Panc1 (cell line): ENCODE measurements around the gene RCBTB2. TPM values are rescaled to one million over a fixed set of nuclear protein-coding genes. Genes with fewer than 3 reads are reported as not detected.

ENCODE experiments used
- ATAC-seq: fragments of 200-7000 bp; cut with Tn5 transposase; 2 replicates; pipeline ENCODE4 v1.9.1; 2020; ENCODE audit warnings: mild to moderate bottlenecking, moderate library complexity
- BruUV-seq: library from RNA; stranded (reverse); fragments of 400-500 nt; replicated peaks from 2 replicates; lab custom pipeline; 2021; lab: Mats Ljungman, UMichigan
- CTCF ChIA-PET: fragments of 300-600 bp; sonication (Branson Sonifier 250); formaldehyde crosslinking; loops from one replicate; lab custom pipeline; 2022; ENCODE audit warnings: antibody characterized with exemption; lab: Charles Lee
- POLR2A ChIA-PET: fragments of 300-600 bp; sonication (Branson Sonifier 250); formaldehyde crosslinking; loops from one replicate; lab custom pipeline; 2022; ENCODE audit warnings: antibody characterized with exemption; lab: Charles Lee
- DNase-seq: peaks from one replicate; pipeline ENCODE4 v3.0.0-alpha.2; 2010; ENCODE audit warnings: low read depth, low spot score
- H3K27ac ChIP-seq: 2 replicates; pipeline ENCODE4 v1.5.1; 2011; ENCODE audit warnings: mild to moderate bottlenecking, low read length, inconsistent platforms
- H3K27me3 ChIP-seq: fragments of 200-500 bp; sonication (Bioruptor generic); 2 replicates; pipeline ENCODE4 v1.6.0; 2014; ENCODE audit warnings: low read length, inconsistent platforms; ENCODE audit not compliant: control insufficient read depth, insufficient read depth
- H3K36me3 ChIP-seq: fragments of 200-500 bp; sonication (Bioruptor generic); 2 replicates; pipeline ENCODE4 v1.5.1; 2014; ENCODE audit warnings: inconsistent platforms, mild to moderate bottlenecking, low read length, moderate library complexity; ENCODE audit not compliant: control insufficient read depth, insufficient read depth
- H3K4me1 ChIP-seq: 2 replicates; pipeline ENCODE4 v1.5.1; 2011; ENCODE audit warnings: inconsistent platforms, mild to moderate bottlenecking, low read length, moderate library complexity; ENCODE audit not compliant: control insufficient read depth, insufficient read depth
- H3K4me3 ChIP-seq, 2 experiments: 2 replicates each; pipeline ENCODE4 v1.5.1; 2011 to 2012; ENCODE audit warnings: low read depth in 2 of 2, low read length in 2 of 2, mild to moderate bottlenecking in 2 of 2, inconsistent platforms in 1 of 2, moderate library complexity in 1 of 2
- H3K9me3 ChIP-seq: fragments of 200-500 bp; sonication (Bioruptor generic); 2 replicates; pipeline ENCODE4 v1.5.1; 2014; ENCODE audit warnings: low read depth, mild to moderate bottlenecking, inconsistent platforms, low read length, moderate library complexity; ENCODE audit not compliant: control insufficient read depth, insufficient read depth
- POLR2AphosphoS5 ChIP-seq: IDR thresholded peaks from 2 replicates; pipeline ENCODE4 v1.6.1; 2012; ENCODE audit warnings: mild to moderate bottlenecking, low read depth, low read length, moderate library complexity
- REST ChIP-seq, 2 experiments: IDR thresholded peaks; 2 replicates each; pipeline ENCODE4 v1.6.1; 2011 to 2012; ENCODE audit warnings: low read depth in 2 of 2, control low read depth in 1 of 2, low read length in 1 of 2, mild to moderate bottlenecking in 1 of 2, moderate library complexity in 1 of 2; ENCODE audit not compliant: insufficient read depth in 1 of 2
- SIN3A ChIP-seq: IDR thresholded peaks from 2 replicates; pipeline ENCODE4 v1.6.1; 2012; ENCODE audit warnings: low read depth, mild to moderate bottlenecking, low read length, moderate library complexity, borderline replicate concordance; ENCODE audit not compliant: insufficient read depth
- TCF7L2 ChIP-seq: IDR thresholded peaks from 2 replicates; pipeline ENCODE4 v1.6.1; 2011; ENCODE audit warnings: mild to moderate bottlenecking, low read depth, low read length, inconsistent platforms
- in situ Hi-C: cut with HindIII; loops from 2 replicates; pipeline ENCODE4 v1.10.0; 2016; ENCODE audit warnings: low sequenced_read_pairs, low pct_unique_long_range_greater_than_20kb
- intact Hi-C: fragments of 100-400 bp; cut with micrococcal nuclease; formaldehyde crosslinking; loops from one replicate; pipeline ENCODE4 v1.10.0; 2022; ENCODE audit not compliant: unreplicated experiment
- total RNA-seq: library from RNA; stranded (reverse); gene quantifications from one replicate; pipeline ENCODE4 v1.2.1, GENCODE V29; 2021; ENCODE audit not compliant: unreplicated experiment
- TF ChIP-seq, protein P1 (sequence below): fragments of 450-650 bp; IDR thresholded peaks from 2 replicates; pipeline ENCODE4 v1.5.1; 2017; ENCODE audit warnings: mild to moderate bottlenecking

Gene RCBTB2
- total RNA-seq, 1 experiment from 2014 or later: 4.4 TPM

DNA sequence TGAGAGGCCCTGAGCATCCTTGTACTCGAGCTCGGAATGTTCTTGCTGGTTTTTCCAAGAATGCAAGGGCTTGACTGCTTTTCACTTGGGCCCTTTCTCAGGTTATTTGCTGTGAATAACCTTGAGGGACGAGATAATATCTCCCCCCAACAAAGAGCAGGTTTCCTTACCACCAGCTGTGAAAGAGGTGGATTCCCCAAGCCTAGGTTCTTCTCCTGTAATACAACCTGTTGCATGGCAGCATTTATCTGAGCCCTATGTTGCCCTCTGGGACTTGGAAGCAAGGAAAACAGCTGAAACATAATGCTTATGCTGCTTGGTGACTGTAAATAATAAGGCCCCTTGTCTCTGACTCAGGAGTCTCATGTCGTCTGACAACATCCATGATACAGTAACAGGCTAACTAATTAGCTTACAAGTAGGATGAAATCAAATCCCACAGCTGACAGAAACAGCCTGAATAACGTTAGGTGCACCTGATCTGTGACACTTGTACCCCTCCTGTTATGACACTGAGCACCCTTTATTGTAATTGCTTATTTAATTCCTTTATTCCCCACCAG is 43.6 kb upstream of the RCBTB2 start:
- Histone ChIP-seq H3K36me3 (no peaks in the 10 kb centered on the region), H3K27me3 (no peaks in the 10 kb centered on the region), H3K4me3 (no peak overlapping the region), H3K9me3 (no peaks in the 10 kb centered on the region), H3K27ac (no peak overlapping the region), H3K4me1 (no peaks in the 10 kb centered on the region)
- DNase-seq (no peak), ATAC-seq (no peak)
- TF ChIP-seq, protein P1, sequence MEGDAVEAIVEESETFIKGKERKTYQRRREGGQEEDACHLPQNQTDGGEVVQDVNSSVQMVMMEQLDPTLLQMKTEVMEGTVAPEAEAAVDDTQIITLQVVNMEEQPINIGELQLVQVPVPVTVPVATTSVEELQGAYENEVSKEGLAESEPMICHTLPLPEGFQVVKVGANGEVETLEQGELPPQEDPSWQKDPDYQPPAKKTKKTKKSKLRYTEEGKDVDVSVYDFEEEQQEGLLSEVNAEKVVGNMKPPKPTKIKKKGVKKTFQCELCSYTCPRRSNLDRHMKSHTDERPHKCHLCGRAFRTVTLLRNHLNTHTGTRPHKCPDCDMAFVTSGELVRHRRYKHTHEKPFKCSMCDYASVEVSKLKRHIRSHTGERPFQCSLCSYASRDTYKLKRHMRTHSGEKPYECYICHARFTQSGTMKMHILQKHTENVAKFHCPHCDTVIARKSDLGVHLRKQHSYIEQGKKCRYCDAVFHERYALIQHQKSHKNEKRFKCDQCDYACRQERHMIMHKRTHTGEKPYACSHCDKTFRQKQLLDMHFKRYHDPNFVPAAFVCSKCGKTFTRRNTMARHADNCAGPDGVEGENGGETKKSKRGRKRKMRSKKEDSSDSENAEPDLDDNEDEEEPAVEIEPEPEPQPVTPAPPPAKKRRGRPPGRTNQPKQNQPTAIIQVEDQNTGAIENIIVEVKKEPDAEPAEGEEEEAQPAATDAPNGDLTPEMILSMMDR: no peak
- no peak for TF ChIP-seq POLR2AphosphoS5
- no peak for TF ChIP-seq REST (IDR thresholded peaks at IDR 0.05; ENCODE audit: insufficient read depth in 1 of 2, low read depth in 2 of 2, low read length in 1 of 2)
- in situ Hi-C loops (no loop called here), intact Hi-C loops (no loop called here)
- ChIA-PET POLR2A (no interaction called here), CTCF (no interaction called here)
- BruUV-seq: no TSS peak

DNA sequence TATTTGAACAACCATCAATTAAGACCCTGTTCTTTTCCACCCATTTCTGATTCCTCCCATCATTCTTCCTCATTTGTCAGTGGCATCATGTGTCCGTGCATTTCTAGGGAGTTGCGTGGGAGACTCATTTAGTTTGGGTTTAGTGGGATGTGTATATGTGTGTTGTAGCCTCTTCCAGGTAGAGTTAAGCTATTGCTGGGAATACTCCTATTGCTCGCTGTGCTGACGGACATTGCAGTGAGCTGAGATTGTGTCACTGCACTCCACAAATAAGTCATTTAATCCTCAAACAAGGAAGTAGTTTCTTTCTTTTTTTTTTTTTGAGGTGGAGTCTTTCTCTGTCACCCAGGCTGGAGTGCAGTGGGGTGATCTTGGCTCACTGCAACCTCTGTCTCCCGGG is 42.2 kb upstream of the RCBTB2 start:
- Histone ChIP-seq H3K9me3 (no peaks in the 10 kb centered on the region), H3K27ac (no peak overlapping the region), H3K4me3 (no peak overlapping the region), H3K4me1 (no peaks in the 10 kb centered on the region), H3K36me3 (no peaks in the 10 kb centered on the region), H3K27me3 (no peaks in the 10 kb centered on the region)
- intact Hi-C loops (no loop called here), in situ Hi-C loops (no loop called here)
- TF ChIP-seq REST (IDR thresholded peaks at IDR 0.05; ENCODE audit: insufficient read depth in 1 of 2, low read depth in 2 of 2, low read length in 1 of 2): no peak
- TF ChIP-seq SIN3A: no peak
- TF ChIP-seq TCF7L2: no peak
- TF ChIP-seq POLR2AphosphoS5: no peak
- POLR2A ChIA-PET: no interaction called here
- CTCF ChIA-PET: no interaction called here
- BruUV-seq: no TSS peak
- DNase-seq (no peak), ATAC-seq (no peak)
